ENCODE results near the gene LRRK2. TPM values are rescaled to one million over a fixed set of nuclear protein-coding genes. Genes with fewer than 3 reads are reported as not detected.

Gene LRRK2
- total and polyA plus RNA-seq, 2 of the 8 experiments (the other 6 are each of a cell fraction or from before 2014, with no cell fraction given): 0.06 to 0.13 TPM

- TF ChIP-seq CHD7 (IDR thresholded peaks at IDR 0.05; ENCODE audit: insufficient replicate concordance, low read length): no peak
- no peak for TF ChIP-seq GABPA (IDR thresholded peaks at IDR 0.05; ENCODE audit: borderline replicate concordance, insufficient read depth, low read length)
- no peak for TF ChIP-seq EP300 (IDR thresholded peaks at IDR 0.05; ENCODE audit: borderline replicate concordance in 1 of 2, low read depth in 2 of 2, low read length in 2 of 2)
- TF ChIP-seq ZNF274 (IDR thresholded peaks at IDR 0.05; ENCODE audit: borderline replicate concordance, extremely low read depth, low read length): no peak
- no peak for TF ChIP-seq CREB1 (IDR thresholded peaks at IDR 0.05)
- no peak for TF ChIP-seq CBX8 (IDR thresholded peaks at IDR 0.05; ENCODE audit: borderline replicate concordance, low read depth, low read length)
- TF ChIP-seq TCF12 (IDR thresholded peaks at IDR 0.05; ENCODE audit: low read depth, low read length): no peak
- no peak for TF ChIP-seq POLR2AphosphoS5 (IDR thresholded peaks at IDR 0.05; ENCODE audit: low read depth, low read length)
- TF ChIP-seq CBX5 (IDR thresholded peaks at IDR 0.05; ENCODE audit: low read depth, low read length): no peak
- no peak for TF ChIP-seq NANOG (IDR thresholded peaks at IDR 0.05; ENCODE audit: insufficient read depth, low read depth, low read length, poor library complexity, severe bottlenecking)
- TF ChIP-seq CEBPB (IDR thresholded peaks at IDR 0.05; ENCODE audit: low read depth, low read length): no peak
- TF ChIP-seq SP1 (IDR thresholded peaks at IDR 0.05; ENCODE audit: low read depth, low read length): no peak
- no peak for TF ChIP-seq CHD2 (IDR thresholded peaks at IDR 0.05; ENCODE audit: low read length)
Measured at GRCh38 chr12:40198601-40199000, 26.2 kb upstream of the LRRK2 start (continued).
